Right ventricle myocardium superior (tissue), 1 donor: ENCODE data around the gene DMD. TPM values are rescaled to one million over a fixed set of nuclear protein-coding genes. Genes with fewer than 3 reads are reported as not detected.
"Not testable (repeated sequence)": the region's sequence is repeated elsewhere in the genome, so short reads cannot be mapped to it uniquely, and the experiment has no call there.

Experiments used
- ATAC-seq: fragments of 200-7000 bp; cut with Tn5 transposase; one replicate; pipeline ENCODE4 v1.9.1; 2020; ENCODE audit warnings: mild to moderate bottlenecking; ENCODE audit not compliant: poor library complexity
- DNase-seq: peaks from one replicate; pipeline ENCODE4 v3.0.0-alpha.2; 2020
- intact Hi-C: fragments of 100-400 bp; cut with DNase I; formaldehyde crosslinking; loops from one replicate; pipeline ENCODE4 v1.11.2; 2022
- total RNA-seq: library from RNA; stranded (reverse); fragmentation: NEBNext Ultra II Directional; extraction: Animal tissue kit (Norgen Biotek cat#: 25700); gene quantifications from one replicate; pipeline ENCODE4 v1.2.1, GENCODE V29; 2021
- donor health status: DM: no; HTN: yes; CAD: no; lungs with severe emphysema.

The DMD gene
- total RNA-seq, 1 donor from 2014 or later = 135 TPM

DNA sequence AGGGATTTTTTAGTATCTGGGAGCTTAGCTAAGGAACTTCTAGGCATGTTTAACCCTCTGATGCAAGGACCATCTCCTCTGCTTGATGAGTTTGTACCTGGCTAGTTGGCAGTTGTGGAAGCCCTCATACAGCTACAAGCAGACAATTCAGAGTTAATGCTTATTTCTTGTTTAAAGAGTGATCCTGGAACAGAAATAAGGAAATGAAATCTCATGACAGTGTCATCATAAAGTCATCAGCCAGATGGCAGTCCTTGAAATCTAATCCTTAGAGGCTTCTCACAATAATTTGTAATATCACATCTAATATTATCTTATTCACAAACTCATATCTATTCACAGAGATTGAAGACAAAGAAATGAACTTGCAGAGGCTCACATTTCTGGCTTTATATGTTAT is 1557.9 kb downstream of the DMD start:
- intact Hi-C loops = no loop called here
- no peak for DNase-seq

DNA sequence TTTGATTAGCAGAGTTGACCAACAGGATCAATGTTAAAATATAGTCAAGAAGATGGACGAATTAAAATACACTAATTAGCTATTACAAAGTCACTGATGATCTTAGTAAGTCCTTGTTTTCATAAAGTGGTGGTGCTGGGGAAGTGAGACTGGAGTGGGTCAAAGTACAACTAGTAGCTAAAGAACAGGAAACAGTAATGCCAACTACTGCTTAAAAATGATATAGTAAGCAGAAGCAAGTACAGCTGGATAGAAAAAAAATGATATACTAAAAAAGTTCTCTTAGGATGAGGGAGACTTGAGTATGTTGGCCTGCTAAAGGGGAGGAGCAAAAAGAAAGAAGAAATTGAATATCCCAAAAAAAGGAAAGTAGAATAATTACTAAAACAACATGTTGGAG is 1558.7 kb downstream of the DMD start:
- no peak for ATAC-seq
- intact Hi-C loops = no loop called here
- no peak for DNase-seq

More for the DNA sequence above, 1557.9 kb downstream of the DMD start:
- ATAC-seq = peak; percentile 25

DNA sequence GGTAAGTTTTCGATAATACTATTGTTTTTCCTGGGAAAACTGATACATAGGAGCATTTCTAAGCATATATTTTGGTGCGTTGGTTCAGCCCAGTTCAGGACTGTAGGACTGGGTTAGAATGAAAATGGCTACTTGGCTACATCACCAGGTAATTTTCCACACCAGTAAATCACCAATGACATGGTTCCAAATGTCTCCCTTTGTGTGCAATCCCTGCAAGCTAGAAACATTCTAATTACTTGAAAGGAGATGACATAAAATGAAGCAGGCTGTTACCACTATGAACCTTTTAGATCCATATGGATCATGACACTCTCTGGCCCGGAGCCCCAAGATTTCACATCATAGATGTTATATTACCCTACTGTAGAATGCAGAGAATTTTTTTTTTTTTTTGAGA is 1562.1 kb downstream of the DMD start:
- no peak for DNase-seq
- ATAC-seq = no peak
- intact Hi-C loops = no loop called here

DNA sequence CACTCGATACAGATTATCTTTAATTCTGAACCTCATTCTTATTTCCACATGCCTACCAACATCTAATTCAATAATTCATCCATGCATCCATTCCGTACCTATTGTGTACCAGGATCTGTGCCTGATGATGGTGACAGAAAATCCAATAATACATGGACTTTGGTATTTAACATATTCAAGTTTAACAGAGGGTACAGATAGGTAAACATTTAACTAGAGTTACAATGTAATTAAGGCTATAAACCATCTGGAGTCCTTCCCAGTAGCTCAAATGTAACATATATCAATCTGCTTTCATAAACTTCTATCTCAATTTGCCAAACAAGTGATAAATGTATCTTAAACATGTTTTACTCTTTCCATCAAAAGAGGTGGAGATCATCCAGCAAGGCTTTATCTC is 1578.0 kb downstream of the DMD start:
- no peak for ATAC-seq
- intact Hi-C loops = no loop called here
- DNase-seq = no peak

DNA sequence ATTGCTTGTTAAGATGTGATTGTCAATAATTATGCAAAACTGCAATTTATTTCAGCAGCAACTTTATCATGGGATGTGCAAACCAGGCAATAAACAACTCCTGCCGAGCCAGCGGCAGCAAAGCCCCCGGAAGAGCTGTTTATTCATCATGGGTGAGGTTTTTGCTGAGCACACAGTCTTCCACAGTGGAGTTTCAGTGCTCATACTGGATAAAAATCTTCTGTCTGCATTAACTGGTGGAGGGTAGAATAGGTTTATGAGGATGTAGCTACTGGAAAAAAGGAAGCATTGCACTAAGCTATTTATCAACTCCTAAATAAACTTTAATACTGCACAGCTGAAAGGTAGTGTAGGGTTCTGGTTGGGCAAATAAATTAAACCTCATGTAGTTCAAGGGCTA is 1582.2 kb downstream of the DMD start:
- ATAC-seq (no peak), DNase-seq (no peak)
- intact Hi-C loops = no loop called here

DNA sequence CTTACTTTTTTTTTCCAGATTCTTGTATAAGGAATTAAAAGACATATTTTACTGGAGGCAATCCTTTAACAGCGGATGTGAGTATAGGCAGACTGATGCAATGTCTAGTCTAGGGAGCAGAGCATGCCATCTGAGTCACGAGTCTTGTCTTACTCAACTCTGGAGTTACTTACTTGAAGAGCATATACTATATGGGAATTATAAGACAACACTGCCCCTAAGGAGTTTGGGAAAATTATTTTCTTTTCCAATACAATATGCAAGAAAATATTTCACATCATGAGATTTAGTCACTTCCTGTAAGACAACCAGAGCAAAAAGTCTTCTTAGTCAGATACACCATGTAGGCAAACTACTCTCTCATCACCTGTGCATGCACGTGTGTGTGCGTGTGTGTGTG is 1602.2 kb downstream of the DMD start:
- intact Hi-C loops = no loop called here
- DNase-seq (no peak), ATAC-seq (no peak)

DNA sequence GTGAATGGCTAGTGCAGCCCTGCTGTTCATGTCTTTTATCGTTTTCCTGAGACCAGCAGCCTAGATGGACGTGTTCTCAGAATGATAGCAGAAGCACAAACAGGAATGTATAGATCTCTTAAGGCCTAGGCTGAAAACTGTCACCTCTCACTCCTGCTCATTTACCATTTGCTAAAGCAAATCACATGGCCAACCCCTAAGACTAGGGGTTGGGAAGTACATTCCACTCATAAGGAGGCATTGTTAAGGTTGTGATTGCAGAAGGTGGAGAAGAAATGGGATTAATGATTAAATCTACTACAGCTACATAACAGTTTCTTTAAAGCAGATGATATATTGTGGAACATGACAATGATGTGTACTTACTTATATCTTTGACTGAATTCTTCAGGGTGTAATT is 1602.7 kb downstream of the DMD start:
- DNase-seq = no peak
- intact Hi-C loops = no loop called here

DNA sequence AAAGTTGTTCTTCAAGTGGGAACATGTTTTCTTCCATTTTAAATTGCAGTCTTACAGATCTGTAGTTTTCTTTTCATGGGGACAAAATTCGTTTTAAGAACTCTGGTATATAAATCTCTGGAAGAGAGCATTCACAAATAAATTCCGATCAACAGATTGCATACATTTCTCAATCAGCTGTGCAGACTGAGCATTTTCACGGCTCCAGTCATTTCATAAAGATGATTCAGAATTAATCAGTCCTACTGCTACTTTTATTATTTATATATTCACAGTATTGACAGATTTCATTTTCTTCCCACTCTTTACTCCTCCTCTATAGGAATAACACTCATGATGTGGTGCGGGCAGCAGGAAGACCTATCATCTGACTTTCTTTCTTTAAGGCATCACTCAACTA is 1604.6 kb downstream of the DMD start:
- ATAC-seq (no peak), DNase-seq (no peak)
- intact Hi-C loops = no loop called here

More for the DNA sequence above, 1602.7 kb downstream of the DMD start:
- ATAC-seq = no peak

DNA sequence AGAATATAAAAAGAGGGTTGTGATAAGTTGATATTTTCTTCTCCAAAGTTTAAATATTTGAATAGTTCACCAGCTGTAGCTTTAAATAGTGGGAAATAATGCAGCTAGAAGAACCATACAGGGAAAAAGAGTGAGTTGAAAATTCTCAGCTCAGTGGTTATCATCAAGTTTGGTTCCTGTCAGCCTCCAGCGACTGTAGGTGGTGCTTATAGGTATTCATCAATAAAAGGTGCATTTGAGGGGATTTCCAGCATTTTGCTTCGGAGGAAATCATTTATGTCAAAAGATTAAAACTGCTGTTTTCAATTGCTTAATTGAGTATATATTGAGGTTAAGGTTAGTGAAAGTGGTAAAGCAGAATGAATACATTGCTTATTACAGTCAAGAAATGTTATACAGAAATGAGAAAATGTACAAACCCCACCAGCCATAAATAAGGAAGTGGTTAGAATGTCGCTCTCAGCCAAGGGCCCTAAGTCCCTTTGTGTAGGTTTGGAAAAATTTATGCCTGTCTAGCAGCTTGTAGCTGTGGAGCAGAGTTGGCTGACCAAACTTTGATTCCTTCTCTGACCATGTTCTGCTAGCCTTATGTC is 1606.6 kb downstream of the DMD start:
- no peak for ATAC-seq
- intact Hi-C loops = no loop called here
- no peak for DNase-seq

DNA sequence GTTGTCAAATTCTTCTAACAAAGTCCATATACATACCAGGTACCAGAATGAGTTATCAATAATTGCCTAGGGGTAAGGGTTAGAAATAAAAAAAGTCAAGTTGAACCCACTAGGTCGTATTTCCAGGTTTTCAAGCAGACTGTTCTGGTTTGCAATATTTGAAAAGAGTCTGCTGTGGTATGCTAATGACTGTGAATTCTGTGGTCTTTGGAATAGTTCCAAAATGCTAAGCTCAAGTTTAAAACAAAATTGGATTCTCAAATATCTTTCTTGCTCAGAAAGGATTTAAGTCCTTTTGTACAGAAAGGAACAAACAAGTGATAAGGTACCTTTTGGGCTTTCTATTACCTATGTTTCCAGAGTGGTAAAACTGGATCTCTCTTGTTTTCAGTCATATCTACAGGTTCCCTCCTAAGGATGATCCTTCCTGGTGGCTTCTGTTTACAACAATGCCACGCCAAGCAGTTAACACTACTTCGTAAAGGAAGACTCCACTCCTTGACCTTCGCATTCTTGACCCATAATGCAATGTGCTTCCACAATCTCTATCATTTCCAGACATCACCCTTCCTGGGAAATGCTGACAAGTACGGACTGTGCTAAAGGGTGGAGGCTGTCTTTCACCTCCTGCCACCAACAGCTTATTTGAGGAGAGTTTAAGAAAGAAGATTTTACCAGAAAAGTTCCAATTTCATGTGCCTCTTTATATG is 1607.8 kb downstream of the DMD start:
- ATAC-seq (no peak), DNase-seq (no peak)
- intact Hi-C loops = no loop called here

DNA sequence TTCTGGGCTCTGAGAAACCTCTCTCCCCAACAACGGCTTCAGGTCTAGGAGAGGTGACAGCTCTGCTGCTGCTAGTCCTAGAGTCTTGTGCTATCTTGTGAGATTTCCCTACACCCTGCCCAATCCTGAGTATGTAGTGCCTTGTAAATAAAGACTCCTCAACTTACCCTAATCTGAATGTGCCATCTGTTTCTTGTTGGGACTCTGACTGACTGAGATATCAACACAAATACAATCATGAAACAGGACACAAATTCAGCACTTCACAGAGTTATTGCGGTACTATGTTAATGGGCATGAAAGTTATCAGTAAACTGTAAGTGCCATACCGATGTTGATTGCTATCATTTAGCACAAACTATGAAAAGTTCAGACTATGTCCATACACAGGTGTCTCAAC is 1610.5 kb downstream of the DMD start:
- intact Hi-C loops = no loop called here
- DNase-seq (no peak), ATAC-seq (no peak)

DNA sequence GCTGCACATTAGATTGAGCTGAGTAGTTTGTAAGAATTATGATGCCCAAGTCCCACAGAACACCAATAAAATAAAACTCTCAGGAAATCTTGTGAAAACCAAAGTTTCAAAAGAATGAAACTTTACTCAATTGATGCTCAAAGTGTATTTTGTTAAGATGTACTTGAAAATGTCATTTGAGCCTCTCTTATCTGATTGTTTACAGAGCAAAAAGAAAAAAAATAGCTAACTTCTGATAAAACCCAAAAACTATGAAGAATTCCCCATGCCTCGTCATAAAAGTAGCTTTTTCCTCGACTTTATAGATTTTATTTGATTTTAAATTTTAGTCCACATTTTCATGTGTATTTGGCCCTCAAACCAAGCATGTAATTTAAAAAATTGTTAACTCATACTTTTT is 1618.0 kb downstream of the DMD start:
- DNase-seq = no peak
- ATAC-seq = no peak
- intact Hi-C loops = no loop called here

DNA sequence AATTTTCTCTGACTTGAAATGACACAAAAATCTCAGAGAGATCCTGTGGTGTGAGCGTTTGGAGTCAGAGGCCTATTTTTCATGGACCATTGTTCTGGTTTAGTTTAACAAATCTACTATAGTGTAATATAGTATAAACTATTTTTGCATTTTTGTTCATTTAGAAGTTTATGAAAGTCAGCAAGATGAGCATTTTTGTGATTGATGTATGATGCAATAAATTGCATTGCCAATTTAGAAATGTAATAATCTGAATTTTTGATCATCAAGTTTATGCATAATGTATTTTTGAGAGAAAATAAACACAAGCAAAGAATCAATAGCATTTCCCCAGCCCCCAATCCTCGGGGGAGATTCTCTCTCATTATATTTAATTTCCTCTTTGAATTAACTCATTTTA is 1620.0 kb downstream of the DMD start:
- ATAC-seq (no peak), DNase-seq (no peak)
- intact Hi-C loops = no loop called here

DNA sequence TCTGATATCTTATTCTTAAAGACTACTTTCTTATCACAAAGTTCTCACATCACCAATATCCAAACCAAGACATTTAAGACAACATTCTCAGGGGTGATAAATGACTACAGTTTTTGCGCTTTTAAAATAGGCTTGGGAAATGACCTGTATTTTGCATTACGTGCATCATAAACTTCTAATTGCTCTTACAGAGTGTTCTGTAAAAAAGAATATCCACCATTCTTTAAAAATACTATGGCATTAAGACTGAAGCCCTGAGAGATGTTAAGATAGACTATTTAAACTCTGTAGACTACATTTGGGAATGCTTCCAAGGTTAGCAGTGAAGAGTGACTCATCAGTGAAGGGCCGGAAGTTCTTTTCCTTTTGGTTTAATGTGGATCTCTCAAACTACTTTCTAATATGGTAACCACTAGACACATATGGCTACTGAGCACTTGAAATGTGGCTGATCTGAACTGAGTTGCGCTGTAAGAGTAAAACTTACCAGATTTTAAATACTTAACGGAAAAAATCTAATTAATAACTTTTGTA is 1620.7 kb downstream of the DMD start:
- intact Hi-C loops = no loop called here
- DNase-seq = no peak
- no peak for ATAC-seq

DNA sequence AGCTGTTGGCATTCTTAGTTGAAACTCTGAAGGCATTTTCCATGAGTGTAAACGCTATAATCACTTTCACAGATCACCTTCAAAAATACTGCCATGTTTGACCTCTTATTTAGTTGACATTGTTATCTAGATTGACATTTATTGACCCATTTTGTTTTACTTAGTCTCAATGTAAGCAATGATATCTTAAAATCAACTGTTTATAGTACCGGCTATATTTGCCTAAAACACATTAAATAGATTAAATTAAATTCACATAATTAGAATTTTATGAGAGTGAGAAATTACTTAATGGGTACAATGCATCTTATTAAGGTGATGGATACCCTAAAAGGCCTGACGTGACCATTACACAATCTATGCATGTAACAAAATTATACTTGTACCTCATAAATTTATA is 1621.8 kb downstream of the DMD start:
- intact Hi-C loops = no loop called here

DNA sequence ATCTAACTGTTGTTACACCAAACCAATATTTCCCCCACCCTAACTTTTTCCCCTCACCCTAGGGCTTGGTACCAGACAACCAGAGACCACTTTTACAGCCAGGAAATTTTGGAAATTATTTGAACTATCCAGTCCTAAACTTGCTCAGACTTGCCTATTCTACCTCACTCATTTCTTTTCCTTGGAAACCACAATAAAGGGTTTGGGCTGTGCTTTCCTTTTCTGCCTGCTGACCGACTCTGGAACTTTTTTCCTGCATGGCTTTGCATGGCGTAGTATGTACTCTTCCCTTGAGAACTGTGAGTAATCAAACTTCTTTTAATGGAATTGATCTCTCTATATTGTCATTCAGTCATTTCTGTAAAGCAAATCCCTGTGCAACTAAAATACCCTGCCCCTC is 1623.0 kb downstream of the DMD start:
- ATAC-seq = no peak
- DNase-seq = no peak
- intact Hi-C loops = no loop called here

More for the DNA sequence above, 1621.8 kb downstream of the DMD start:
- no peak for DNase-seq
- ATAC-seq = no peak

DNA sequence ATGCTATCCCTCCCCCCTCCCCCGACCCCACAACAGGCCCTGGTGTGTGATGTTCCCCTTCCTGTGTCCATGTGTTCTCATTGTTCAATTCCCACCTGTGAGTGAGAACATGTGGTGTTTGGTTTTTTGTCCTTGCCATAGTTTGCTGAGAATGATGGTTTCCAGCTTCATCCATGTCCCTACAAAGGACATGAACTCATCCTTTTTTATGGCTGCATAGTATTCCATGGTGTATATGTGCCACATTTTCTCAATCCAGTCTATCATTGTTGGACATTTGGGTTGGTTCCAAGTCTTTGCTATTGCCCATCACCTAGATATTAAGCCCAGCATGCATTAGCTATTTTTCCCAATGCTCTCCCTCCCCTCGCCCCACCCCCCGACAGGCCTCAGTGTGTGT is 1627.5 kb downstream of the DMD start:
- intact Hi-C loops, ATAC-seq, DNase-seq: not testable (repeated sequence)

DNA sequence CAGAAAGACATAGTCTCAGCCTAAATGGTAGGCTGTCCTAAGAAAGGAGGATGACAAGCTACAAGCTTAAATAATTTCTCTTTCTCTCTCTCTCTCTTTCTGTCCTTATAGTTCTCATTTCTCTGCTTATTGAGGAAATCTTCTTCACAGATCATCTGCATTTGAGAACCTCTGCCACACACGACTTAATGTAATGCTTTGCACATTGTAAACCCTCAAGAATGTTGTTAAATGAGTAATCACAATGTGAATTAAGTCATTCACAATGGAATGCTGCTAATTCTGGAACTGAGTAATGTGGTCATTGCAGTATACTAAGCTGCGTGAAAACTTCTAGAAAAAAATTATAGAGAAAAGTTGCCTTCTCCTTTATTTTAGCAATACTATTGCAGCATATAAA is 1630.6 kb downstream of the DMD start:
- intact Hi-C loops = no loop called here
- ATAC-seq = no peak

DNA sequence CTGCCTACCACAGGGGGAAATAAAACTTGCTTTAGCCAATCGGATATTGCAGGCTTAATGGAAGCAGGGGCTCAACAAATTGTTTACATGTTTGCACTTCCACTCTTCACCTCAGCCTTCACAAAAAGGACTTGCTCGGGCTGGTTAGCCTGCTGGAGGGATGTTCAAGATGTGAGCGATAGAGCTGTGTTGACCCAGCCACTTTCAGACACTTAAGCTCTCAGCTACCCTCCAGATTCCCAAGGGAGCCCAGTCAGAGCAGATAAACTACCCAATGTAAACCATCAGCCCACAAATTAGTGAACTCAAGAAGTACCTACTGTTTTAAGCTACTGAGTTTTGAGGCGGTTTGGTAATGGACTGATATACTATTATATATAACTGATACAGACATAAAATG is 1631.1 kb downstream of the DMD start:
- ATAC-seq (no peak), DNase-seq (no peak)
- intact Hi-C loops = no loop called here

More for the DNA sequence above, 1630.6 kb downstream of the DMD start:
- DNase-seq = no peak

DNA sequence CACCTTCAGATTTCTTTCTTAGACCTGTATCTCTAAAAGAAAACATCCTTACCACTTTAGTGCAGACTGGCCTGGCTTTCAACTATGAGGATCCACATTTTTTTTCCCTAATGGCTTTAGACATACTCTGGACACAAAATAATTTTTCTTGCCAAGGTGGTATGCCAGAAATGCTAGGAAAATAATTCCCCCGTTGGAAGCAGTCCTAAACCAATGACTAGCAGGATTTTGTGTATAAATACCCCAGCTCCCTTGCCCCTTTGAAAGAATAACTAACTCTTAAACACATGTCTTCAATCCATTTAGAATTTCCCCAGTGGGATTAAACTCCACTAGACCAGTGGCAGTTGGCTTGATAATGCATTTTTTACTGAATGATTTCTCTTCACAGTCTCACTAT is 1639.0 kb downstream of the DMD start:
- intact Hi-C loops = no loop called here
- no peak for ATAC-seq

DNA sequence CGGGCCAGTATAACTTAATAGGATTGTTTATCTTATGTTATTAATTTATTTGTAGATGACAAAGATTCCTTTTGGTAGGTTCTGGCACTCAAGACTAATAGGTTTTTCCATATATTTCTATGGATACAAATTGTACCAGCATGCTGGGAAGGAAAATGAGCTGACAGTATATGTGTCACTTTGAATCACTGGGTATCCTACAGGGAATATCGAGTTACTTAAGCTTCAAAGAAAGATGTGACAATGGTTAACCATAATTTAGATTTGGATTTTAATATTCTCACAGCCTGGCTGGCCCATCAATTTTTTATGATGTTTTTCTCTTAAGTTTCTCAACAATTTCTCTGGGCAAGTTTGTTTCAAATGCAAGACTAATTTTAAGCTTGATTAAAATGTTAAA is 1640.7 kb downstream of the DMD start:
- intact Hi-C loops = no loop called here
- ATAC-seq = no peak
- DNase-seq = no peak

More for the DNA sequence above, 1639.0 kb downstream of the DMD start:
- no peak for DNase-seq
